Measurements from ENCODE around the gene PLBD2. TPM values are rescaled to one million over a fixed set of nuclear protein-coding genes. Genes with fewer than 3 reads are reported as not detected.

The PLBD2 gene
- total RNA-seq, 1 experiment from 2014 or later: 4.1 TPM

GRCh38 chr12:113440336-113440735 lies 81.9 kb downstream of the PLBD2 start:
- peaks cover 4% of the 10 kb centered on the region; the same call in 1 of the 2 replicates for H3K27me3 ChIP-seq
- H3K27ac ChIP-seq: no peak overlapping the region
- no peaks in the 10 kb centered on the region for H3K36me3 ChIP-seq
- no peak overlapping the region for H3K4me3 ChIP-seq
- DNase-seq: no peak
- no peaks in the 10 kb centered on the region for H3K9me3 ChIP-seq (replicated peaks)
- no peaks in the 10 kb centered on the region for H3K4me1 ChIP-seq

Other genes starting within 250 kb of the PLBD2 start
- not detected in 2 replicates for gene RASAL1, start 222.8 kb upstream of the PLBD2 start, total RNA-seq (2014; rRNA removed; shearing (Covaris generic))
- gene CFAP73, start 208.9 kb upstream of the PLBD2 start, total RNA-seq (2014; rRNA removed; shearing (Covaris generic)): not detected in 2 replicates
- 43.7 and 47.6 TPM in 2 replicates for gene DDX54, start 173.1 kb upstream of the PLBD2 start, total RNA-seq (2014; rRNA removed; shearing (Covaris generic))
- 20.2 and 22.0 TPM in 2 replicates for gene RITA1, start 172.9 kb upstream of the PLBD2 start, total RNA-seq (2014; rRNA removed; shearing (Covaris generic))
- 14.3 and 18.4 TPM in 2 replicates for gene TPCN1, start 137.1 kb upstream of the PLBD2 start, total RNA-seq (2014; rRNA removed; shearing (Covaris generic))
- gene SLC8B1, start 23.5 kb upstream of the PLBD2 start, total RNA-seq (2014; rRNA removed; shearing (Covaris generic)): 8.1 and 9.6 TPM in 2 replicates
- gene SDS, start 45.3 kb downstream of the PLBD2 start, total RNA-seq (2014; rRNA removed; shearing (Covaris generic)): not detected in 2 replicates
- 1.5 and 1.9 TPM in 2 replicates for gene SDSL, start 63.8 kb downstream of the PLBD2 start, total RNA-seq (2014; rRNA removed; shearing (Covaris generic))
- not detected in 2 replicates for gene LHX5, start 113.3 kb downstream of the PLBD2 start, total RNA-seq (2014; rRNA removed; shearing (Covaris generic))

Measured in SJCRH30 (cell line).